Measurements from ENCODE around the gene SPPL2A. TPM values are rescaled to one million over a fixed set of nuclear protein-coding genes. Genes with fewer than 3 reads are reported as not detected.

Gene SPPL2A
- total RNA-seq, 4 donors from 2014 or later = 47.0 to 425 (median 332) TPM

DNA sequence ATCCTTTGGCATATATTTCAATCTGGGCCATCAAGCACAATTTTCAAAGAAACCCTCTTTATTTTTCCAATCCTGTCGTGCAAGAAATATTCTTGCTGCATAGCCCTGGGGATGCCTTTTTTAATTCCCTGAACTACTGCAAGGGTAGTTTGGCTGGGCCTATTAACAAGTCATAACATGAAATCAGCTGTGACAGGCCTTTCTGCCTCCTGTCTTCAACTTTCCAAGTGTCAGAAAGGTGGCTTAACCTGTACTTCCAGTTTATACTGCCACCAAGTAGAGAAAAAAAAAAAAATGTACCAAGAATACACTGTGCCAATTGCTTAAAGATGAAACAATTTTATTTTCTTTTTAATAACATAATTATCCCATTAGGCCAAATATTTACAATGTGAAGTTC lies 32.4 kb upstream of the SPPL2A start:
- no peak overlapping the region for H3K4me3 ChIP-seq
- peaks cover 0 to 19% (median 0%) of the 10 kb centered on the region in 4 donors for H3K4me1 ChIP-seq
- H3K9me3 ChIP-seq = no peaks in the 10 kb centered on the region
- peak overlapping the region in 2 of 4 donors; percentile 56 to 60 for H3K27ac ChIP-seq
- TF ChIP-seq CTCF (IDR thresholded peaks at IDR 0.05) (no peak), POLR2A (IDR thresholded peaks at IDR 0.05) (no peak)
- no peaks in the 10 kb centered on the region for H3K36me3 ChIP-seq
- no peak for DNase-seq
- no peaks in the 10 kb centered on the region for H3K27me3 ChIP-seq

DNA sequence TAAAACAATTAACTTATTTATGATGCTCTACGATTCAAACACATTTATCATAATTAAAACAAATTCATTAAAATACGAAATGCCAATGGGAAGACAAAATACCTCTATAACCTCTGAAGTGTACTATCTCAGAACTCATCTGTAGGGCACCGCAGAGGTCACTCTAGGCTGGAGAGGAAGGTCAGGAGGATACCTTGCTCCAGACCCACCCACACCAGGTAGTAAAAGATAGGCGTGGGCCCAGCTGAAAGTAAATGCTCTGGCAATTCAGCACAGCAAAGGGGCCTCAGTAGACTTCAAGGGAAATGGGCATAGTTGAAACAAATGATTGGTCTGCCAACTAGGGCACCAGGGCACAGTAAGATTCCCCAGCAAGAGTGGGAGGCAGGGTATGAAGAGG lies 26.0 kb upstream of the SPPL2A start:
- Histone ChIP-seq H3K9me3 (no peaks in the 10 kb centered on the region), H3K4me1 (peaks cover 0 to 6% (median 0%) of the 10 kb centered on the region in 4 donors), H3K27me3 (no peaks in the 10 kb centered on the region), H3K4me3 (no peak overlapping the region), H3K36me3 (no peaks in the 10 kb centered on the region), H3K27ac (peak overlapping the region in 3 of 4 donors; percentile 42 to 74 (median 69))
- DNase-seq = peak in 2 of 3 donors; percentile 62 to 78
- no peak for TF ChIP-seq CTCF (IDR thresholded peaks at IDR 0.05)
- no peak for TF ChIP-seq POLR2A (IDR thresholded peaks at IDR 0.05)

- no peak for DNase-seq
- TF ChIP-seq POLR2A (IDR thresholded peaks at IDR 0.05) = no peak
- TF ChIP-seq CTCF (IDR thresholded peaks at IDR 0.05) = no peak
- Histone ChIP-seq H3K36me3 (no peaks in the 10 kb centered on the region), H3K4me1 (peaks cover 0 to 6% (median 0%) of the 10 kb centered on the region in 4 donors), H3K4me3 (no peak overlapping the region), H3K9me3 (no peaks in the 10 kb centered on the region), H3K27me3 (no peaks in the 10 kb centered on the region), H3K27ac (peak overlapping the region in 3 of 4 donors; percentile 29 to 74 (median 69))
These were observed 25.4 kb upstream of the SPPL2A start for GRCh38 chr15:50790778-50791453.

DNA sequence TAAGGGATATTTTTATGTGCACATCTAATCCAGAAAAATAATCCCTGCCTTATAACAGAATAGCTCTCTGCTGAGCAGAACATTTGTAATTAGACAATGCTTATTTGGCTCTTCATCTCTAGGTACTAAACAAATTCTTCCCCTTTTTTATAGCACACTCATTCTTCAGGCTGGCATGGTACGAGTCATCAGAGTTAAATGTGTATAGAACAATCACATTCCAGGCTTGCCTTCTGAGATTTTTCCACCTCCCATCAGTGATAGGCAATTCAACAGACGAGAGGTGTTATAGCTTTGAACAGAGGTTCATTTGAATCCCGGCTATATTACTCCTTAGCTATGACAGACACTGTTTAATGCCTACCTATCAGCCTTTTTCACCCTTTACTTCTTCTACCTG lies 21.4 kb upstream of the SPPL2A start:
- no peaks in the 10 kb centered on the region for H3K27me3 ChIP-seq
- peak overlapping the region in 2 of 4 donors; percentile 2 to 19 for H3K27ac ChIP-seq
- H3K36me3 ChIP-seq = no peaks in the 10 kb centered on the region
- no peak for DNase-seq
- H3K9me3 ChIP-seq = no peaks in the 10 kb centered on the region
- H3K4me3 ChIP-seq = no peak overlapping the region
- TF ChIP-seq CTCF (IDR thresholded peaks at IDR 0.05) (no peak), POLR2A (IDR thresholded peaks at IDR 0.05) (no peak)
- peaks cover 0 to 14% (median 0%) of the 10 kb centered on the region in 4 donors for H3K4me1 ChIP-seq

DNA sequence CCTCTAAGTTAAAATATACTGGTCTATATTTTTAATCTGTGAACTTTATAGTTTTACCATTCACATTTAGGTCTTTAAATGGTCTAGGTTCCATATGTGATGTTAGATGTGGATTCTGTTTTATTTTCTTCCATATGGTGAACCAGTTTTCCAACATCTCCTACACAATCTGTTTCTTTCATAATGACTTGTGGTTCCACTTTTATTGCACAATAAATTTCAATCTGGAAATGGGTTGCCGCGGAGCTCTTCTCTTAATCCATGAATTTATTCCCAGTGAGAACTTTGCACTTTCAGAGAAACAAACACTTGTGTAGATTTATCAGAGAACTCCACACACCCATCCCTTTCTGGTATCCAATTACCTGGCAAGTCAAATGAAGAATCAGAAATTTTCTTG lies 20.9 kb upstream of the SPPL2A start:
- no peak for DNase-seq
- Histone ChIP-seq H3K4me1 (peaks cover 0 to 9% (median 0%) of the 10 kb centered on the region in 4 donors), H3K27ac (peak overlapping the region in 2 of 4 donors; percentile 2 to 19)

More for the DNA sequence above, 20.9 kb upstream of the SPPL2A start:
- Histone ChIP-seq H3K36me3 (no peaks in the 10 kb centered on the region), H3K9me3 (no peaks in the 10 kb centered on the region), H3K27me3 (no peaks in the 10 kb centered on the region), H3K4me3 (no peak overlapping the region)
- TF ChIP-seq CTCF (IDR thresholded peaks at IDR 0.05) (no peak), POLR2A (IDR thresholded peaks at IDR 0.05) (no peak)

Data from Peyer's patch (tissue), 4 donors.